H1 (cell line): ENCODE results near the gene NINJ2. TPM values are rescaled to one million over a fixed set of nuclear protein-coding genes. Genes with fewer than 3 reads are reported as not detected.

ENCODE experiments used
- CTCF ChIA-PET: fragments of 300-600 bp; sonication (Branson Sonifier 250); formaldehyde crosslinking; loops from one replicate; lab custom pipeline; 2021; ENCODE audit not compliant: partially characterized antibody; lab: Charles Lee
- POLR2A ChIA-PET: fragments of 300-600 bp; sonication (Branson Sonifier 250); formaldehyde crosslinking; loops from one replicate; lab custom pipeline; 2021; ENCODE audit warnings: inconsistent platforms; ENCODE audit not compliant: partially characterized antibody; lab: Charles Lee
- DNase-seq, 2 experiments: peaks; one replicate each; pipeline versions ENCODE4 v3.0.0 to v3.0.0-alpha.2; 2010 to 2022; ENCODE audit warnings: low spot score in 2 of 2, low read depth in 1 of 2, mixed read lengths in 1 of 2
- FAIRE-seq: peaks from 2 replicates; lab custom pipeline; 2011; peaks lifted over from hg19 to GRCh38; lab: Jason Lieb, UNC
- H2AFZ ChIP-seq: 2 replicates; pipeline ENCODE4 v1.8.1; 2012; ENCODE audit warnings: low read length, inconsistent platforms
- H2AK5ac ChIP-seq: 2 replicates; pipeline ENCODE4 v1.6.1; 2013; ENCODE audit warnings: low read depth, low read length
- H2BK120ac ChIP-seq: replicated peaks from 2 replicates; pipeline ENCODE3; 2013; ENCODE audit warnings: low read depth, low read length, inconsistent platforms
- H2BK12ac ChIP-seq: 2 replicates; pipeline ENCODE4 v1.6.1; 2013; ENCODE audit warnings: low read depth, low read length
- H2BK15ac ChIP-seq: 2 replicates; pipeline ENCODE4 v1.6.1; 2013; ENCODE audit warnings: low read length
- H2BK20ac ChIP-seq: 2 replicates; pipeline ENCODE4 v1.6.1; 2013; ENCODE audit warnings: low read length
- H2BK5ac ChIP-seq: 2 replicates; pipeline ENCODE4 v1.6.1; 2013; ENCODE audit warnings: low read depth, low read length
- H3K14ac ChIP-seq: 2 replicates; pipeline ENCODE4 v1.6.1; 2013; ENCODE audit warnings: inconsistent platforms; ENCODE audit not compliant: insufficient read length
- H3K18ac ChIP-seq: 2 replicates; pipeline ENCODE4 v1.6.1; 2013; ENCODE audit warnings: low read length; ENCODE audit errors: extremely low read depth
- H3K23ac ChIP-seq: 2 replicates; pipeline ENCODE4 v1.6.1; 2013; ENCODE audit warnings: inconsistent platforms; ENCODE audit not compliant: insufficient read length
- H3K23me2 ChIP-seq: 2 replicates; pipeline ENCODE4 v1.6.1; 2013; ENCODE audit warnings: low read depth, low read length
- H3K27ac ChIP-seq: 2 replicates; pipeline ENCODE4 v1.6.1; 2011; ENCODE audit warnings: low read depth, low read length, inconsistent platforms
- H3K27me3 ChIP-seq, 4 experiments: replicated peaks in 1 of 4; 1 replicate in 1 of 4; 2 replicates in 3 of 4; pipeline versions ENCODE4 v1.6.1 to v1.8.1; 2011 to 2013; ENCODE audit warnings: low read length in 3 of 4, mild to moderate bottlenecking in 3 of 4, inconsistent platforms in 2 of 4, mixed read lengths in 2 of 4, moderate library complexity in 1 of 4; ENCODE audit not compliant: control insufficient read depth in 3 of 4, insufficient read depth in 3 of 4; ENCODE audit errors: extremely low read depth in 1 of 4
- H3K36me3 ChIP-seq, 4 experiments: 2 replicates each; pipeline versions ENCODE4 v1.6.1 to v1.8.1; 2011 to 2013; ENCODE audit warnings: mild to moderate bottlenecking in 4 of 4, low read length in 3 of 4, moderate library complexity in 2 of 4, control low read depth in 1 of 4, inconsistent platforms in 1 of 4; ENCODE audit not compliant: insufficient read depth in 4 of 4, control insufficient read depth in 2 of 4
- H3K4ac ChIP-seq: replicated peaks from 2 replicates; pipeline ENCODE3; 2013; ENCODE audit warnings: low read length, low read depth, mixed read lengths, inconsistent platforms; ENCODE audit not compliant: insufficient read length
- H3K4me1 ChIP-seq, 4 experiments: replicated peaks in 1 of 4; 1 replicate in 1 of 4; 2 replicates in 3 of 4; pipeline versions ENCODE4 v1.6.1 to v1.8.1; 2011 to 2013; ENCODE audit warnings: low read length in 3 of 4, inconsistent platforms in 2 of 4, mixed read lengths in 1 of 4; ENCODE audit not compliant: insufficient read depth in 4 of 4, control insufficient read depth in 3 of 4
- H3K4me2 ChIP-seq, 2 experiments: 2 replicates each; pipeline versions ENCODE4 v1.6.1 to v1.8.1; 2011 to 2013; ENCODE audit warnings: low read depth in 2 of 2, low read length in 2 of 2, control low read depth in 1 of 2, inconsistent platforms in 1 of 2, mild to moderate bottlenecking in 1 of 2; ENCODE audit not compliant: insufficient read depth in 1 of 2
- H3K4me3 ChIP-seq, 4 experiments: fragments of 200-600, 300-600 bp in 1 of 4; sonication (generic), shearing (Covaris generic), sonication (Bioruptor Twin) in 1 of 4; 2 replicates each; pipeline versions ENCODE4 v1.5.1 to v1.8.1; 2011 to 2016; ENCODE audit warnings: low read length in 4 of 4, low read depth in 3 of 4, control low read depth in 2 of 4, inconsistent platforms in 2 of 4, mild to moderate bottlenecking in 2 of 4, mixed read lengths in 1 of 4, moderate library complexity in 1 of 4; ENCODE audit not compliant: insufficient read depth in 2 of 4; ENCODE audit errors: extremely low read depth in 1 of 4
- H3K56ac ChIP-seq: replicated peaks from 2 replicates; pipeline ENCODE3; 2013; ENCODE audit warnings: low read depth, mild to moderate bottlenecking, mixed read lengths, low read length, inconsistent platforms; ENCODE audit not compliant: insufficient read length
- H3K79me1 ChIP-seq: 2 replicates; pipeline ENCODE4 v1.6.1; 2013; ENCODE audit warnings: low read depth, low read length, control low read depth
- H3K79me2 ChIP-seq, 2 experiments: 2 replicates each; pipeline versions ENCODE4 v1.6.1 to v1.8.1; 2012 to 2013; ENCODE audit warnings: low read length in 2 of 2, mild to moderate bottlenecking in 2 of 2, inconsistent platforms in 1 of 2; ENCODE audit not compliant: insufficient read depth in 2 of 2, control insufficient read depth in 1 of 2
- H3K9ac ChIP-seq, 4 experiments: replicated peaks in 1 of 4; 1 replicate in 1 of 4; 2 replicates in 3 of 4; pipeline versions ENCODE4 v1.6.1 to v1.8.1; 2011 to 2013; ENCODE audit warnings: low read depth in 3 of 4, low read length in 3 of 4, control low read depth in 2 of 4, mild to moderate bottlenecking in 2 of 4, moderate library complexity in 2 of 4, inconsistent platforms in 1 of 4; ENCODE audit errors: extremely low read depth in 1 of 4
- H3K9me3 ChIP-seq, 2 experiments: 2 replicates each; pipeline versions ENCODE4 v1.6.1 to v1.8.1; 2012 to 2013; ENCODE audit warnings: mild to moderate bottlenecking in 2 of 2, moderate library complexity in 2 of 2, control low read depth in 1 of 2, inconsistent platforms in 1 of 2, low read depth in 1 of 2, low read length in 1 of 2, mixed read lengths in 1 of 2; ENCODE audit not compliant: insufficient read depth in 2 of 2
- H4K20me1 ChIP-seq, 2 experiments: replicated peaks in 1 of 2; 2 replicates each; pipeline versions ENCODE3 to v1.8.1; 2011 to 2013; ENCODE audit warnings: inconsistent platforms in 2 of 2, low read length in 2 of 2, mild to moderate bottlenecking in 1 of 2; ENCODE audit not compliant: insufficient read depth in 2 of 2, control insufficient read depth in 1 of 2
- H4K5ac ChIP-seq: 2 replicates; pipeline ENCODE4 v1.6.1; 2013; ENCODE audit warnings: low read length, low read depth, mixed read lengths, inconsistent platforms; ENCODE audit not compliant: insufficient read length
- H4K8ac ChIP-seq: 2 replicates; pipeline ENCODE4 v1.8.0; 2013; ENCODE audit warnings: mild to moderate bottlenecking, moderate library complexity, low read length, inconsistent platforms; ENCODE audit not compliant: insufficient read depth; ENCODE audit errors: extremely low read depth
- H4K91ac ChIP-seq: replicated peaks from 2 replicates; pipeline ENCODE3; 2013; ENCODE audit warnings: low read length, mixed read lengths, inconsistent platforms; ENCODE audit not compliant: insufficient read length
- EP300 ChIP-seq, 2 experiments: IDR thresholded peaks; 1 replicate in 1 of 2; 2 replicates in 1 of 2; pipeline ENCODE4 v1.6.1; 2011 to 2012; ENCODE audit warnings: low read depth in 2 of 2, low read length in 2 of 2, mild to moderate bottlenecking in 2 of 2, borderline replicate concordance in 1 of 2, inconsistent platforms in 1 of 2, moderate library complexity in 1 of 2
- KDM4A ChIP-seq: IDR thresholded peaks from one replicate; pipeline ENCODE4 v1.7.1; 2012; ENCODE audit warnings: low read depth, mild to moderate bottlenecking, moderate library complexity, low read length, inconsistent platforms; ENCODE audit not compliant: severe bottlenecking
- KDM5A ChIP-seq: fragments of 200-600 bp; IDR thresholded peaks from 2 replicates; pipeline ENCODE4 v1.7.1; 2012; ENCODE audit warnings: mild to moderate bottlenecking, low read length, inconsistent platforms, mixed read lengths
- WGBS, 2 experiments: shearing (Covaris generic) in 1 of 2; methylation state at CpG; one replicate each; pipeline versions ENCODE4 v1.1.6 to v1.1.7; 2013 to 2015; ENCODE audit warnings: low lambda C conversion rate in 2 of 2, mixed read lengths in 2 of 2, inconsistent platforms in 1 of 2, low coverage in 1 of 2, missing lambda C conversion rate in 1 of 2; ENCODE audit not compliant: insufficient replicate concordance in 2 of 2, insufficient coverage in 1 of 2, insufficient read length in 1 of 2; ENCODE audit errors: extremely low coverage in 1 of 2, missing lambda C conversion rate in 1 of 2; 5-methylcytosine and 5-hydroxymethylcytosine counted together
- polyA plus RNA-seq, 7 experiments: library from polyadenylated mRNA; depleted of rRNA in 3 of 7; stranded (reverse) in 5 of 7; unstranded in 2 of 7; fragments of >200 nt in 5 of 7; fragments of 200-250 nt in 2 of 7; gene quantifications; 1 replicate in 5 of 7; 2 replicates in 1 of 7; 4 replicates in 1 of 7; pipeline versions ENCODE4 v1.2.1 to v1.2.3, GENCODE V29; 2011 to 2013; ENCODE audit warnings: missing spikeins in 2 of 7, mixed read lengths in 2 of 7
- total RNA-seq: library from RNA; stranded (reverse); fragmentation: NEBNext Ultra II Directional; extraction: Animal tissue kit (Norgen Biotek cat#: 25700); gene quantifications from 2 replicates; pipeline ENCODE4 v1.2.1, GENCODE V29; 2021

The NINJ2 gene
- total and polyA plus RNA-seq, 2 of the 8 experiments (the other 6 are each of a cell fraction or from before 2014, with no cell fraction given): 1.4 TPM; not detected in 1

GRCh38 chr12:664779-665092, 1.5 kb upstream of the NINJ2 start:
- DNase-seq (no peak), FAIRE-seq (no peak)
- no peak overlapping the region; the same call in 1 of the 2 replicates for H2BK15ac ChIP-seq
- no peak overlapping the region; the same call in 1 of the 2 replicates for H2BK12ac ChIP-seq
- H3K4me1 ChIP-seq: peaks cover 0 to 13% (median 6%) of the 10 kb centered on the region in 4 experiments; a peak in 4 of 7 replicates
- H3K56ac ChIP-seq: no peak overlapping the region
- no peaks in the 10 kb centered on the region for H3K9me3 ChIP-seq
- TF ChIP-seq EP300 (IDR thresholded peaks at IDR 0.05; ENCODE audit: borderline replicate concordance in 1 of 2, low read depth in 2 of 2, low read length in 2 of 2) (no peak), KDM5A (no peak), KDM4A (no peak)
- H3K4me2 ChIP-seq: no peak overlapping the region
- H3K4ac ChIP-seq: no peak overlapping the region
- H3K4me3 ChIP-seq: no peak overlapping the region
- H3K23ac ChIP-seq: no peak overlapping the region
- no peak overlapping the region for H3K27ac ChIP-seq
- no peak overlapping the region for H2AK5ac ChIP-seq
- H3K27me3 ChIP-seq: 0 out of 7 replicates have a peak, but pooled peaks cover 0 to 2% (median 0%) of the 10 kb centered on the region in 4 experiments
- H3K79me1 ChIP-seq: no peaks in the 10 kb centered on the region
- H2AFZ ChIP-seq: no peak overlapping the region
- H4K5ac ChIP-seq: no peak overlapping the region
- no peak overlapping the region for H3K14ac ChIP-seq
- H4K8ac ChIP-seq: peak overlapping the region; percentile 58
- no peaks in the 10 kb centered on the region for H3K36me3 ChIP-seq
- no peaks in the 10 kb centered on the region for H3K23me2 ChIP-seq
- no peak overlapping the region for H4K91ac ChIP-seq
- no peak overlapping the region for H2BK120ac ChIP-seq
- no peaks in the 10 kb centered on the region for H4K20me1 ChIP-seq
- H2BK5ac ChIP-seq: no peak overlapping the region
- no peak overlapping the region for H2BK20ac ChIP-seq
- POLR2A ChIA-PET: no interaction called here
- no peaks in the 10 kb centered on the region for H3K79me2 ChIP-seq
- CTCF ChIA-PET: no interaction called here
- no peak overlapping the region for H3K18ac ChIP-seq
- 91% methylated on average over 5 of the region's 5 CpGs; no CpG with 5 or more reads in 1 of the 2 experiments for WGBS, 2 experiments
- no peak overlapping the region for H3K9ac ChIP-seq
